ENCODE results near the gene AIMP1.

The AIMP1 gene

GRCh38 chr4:106291678-106292077 lies 24.7 kb upstream of the AIMP1 start (continued):
- TF ChIP-seq ZBTB1 (tag by site-specific recombination; IDR thresholded peaks at IDR 0.05) (no peak), ZNF426 (tag by site-specific recombination; IDR thresholded peaks at IDR 0.05) (no peak), ZNF2 (tag by site-specific recombination; IDR thresholded peaks at IDR 0.05) (no peak), ZNF324 (tag by site-specific recombination; IDR thresholded peaks at IDR 0.05) (no peak), ZNF121 (tag by site-specific recombination; IDR thresholded peaks at IDR 0.05) (no peak), ZNF837 (tag by site-specific recombination; IDR thresholded peaks at IDR 0.05) (no peak), ZNF621 (tag by site-specific recombination; IDR thresholded peaks at IDR 0.05) (no peak)
- TF ChIP-seq, protein P1, sequence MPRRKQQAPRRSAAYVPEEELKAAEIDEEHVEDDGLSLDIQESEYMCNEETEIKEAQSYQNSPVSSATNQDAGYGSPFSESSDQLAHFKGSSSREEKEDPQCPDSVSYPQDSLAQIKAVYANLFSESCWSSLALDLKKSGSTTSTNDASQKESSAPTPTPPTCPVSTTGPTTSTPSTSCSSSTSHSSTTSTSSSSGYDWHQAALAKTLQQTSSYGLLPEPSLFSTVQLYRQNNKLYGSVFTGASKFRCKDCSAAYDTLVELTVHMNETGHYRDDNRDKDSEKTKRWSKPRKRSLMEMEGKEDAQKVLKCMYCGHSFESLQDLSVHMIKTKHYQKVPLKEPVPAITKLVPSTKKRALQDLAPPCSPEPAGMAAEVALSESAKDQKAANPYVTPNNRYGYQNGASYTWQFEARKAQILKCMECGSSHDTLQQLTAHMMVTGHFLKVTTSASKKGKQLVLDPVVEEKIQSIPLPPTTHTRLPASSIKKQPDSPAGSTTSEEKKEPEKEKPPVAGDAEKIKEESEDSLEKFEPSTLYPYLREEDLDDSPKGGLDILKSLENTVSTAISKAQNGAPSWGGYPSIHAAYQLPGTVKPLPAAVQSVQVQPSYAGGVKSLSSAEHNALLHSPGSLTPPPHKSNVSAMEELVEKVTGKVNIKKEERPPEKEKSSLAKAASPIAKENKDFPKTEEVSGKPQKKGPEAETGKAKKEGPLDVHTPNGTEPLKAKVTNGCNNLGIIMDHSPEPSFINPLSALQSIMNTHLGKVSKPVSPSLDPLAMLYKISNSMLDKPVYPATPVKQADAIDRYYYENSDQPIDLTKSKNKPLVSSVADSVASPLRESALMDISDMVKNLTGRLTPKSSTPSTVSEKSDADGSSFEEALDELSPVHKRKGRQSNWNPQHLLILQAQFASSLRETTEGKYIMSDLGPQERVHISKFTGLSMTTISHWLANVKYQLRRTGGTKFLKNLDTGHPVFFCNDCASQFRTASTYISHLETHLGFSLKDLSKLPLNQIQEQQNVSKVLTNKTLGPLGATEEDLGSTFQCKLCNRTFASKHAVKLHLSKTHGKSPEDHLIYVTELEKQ (tag by site-specific recombination; IDR thresholded peaks at IDR 0.05; ENCODE audit: borderline replicate concordance) = no peak
- TF ChIP-seq, protein P2, sequence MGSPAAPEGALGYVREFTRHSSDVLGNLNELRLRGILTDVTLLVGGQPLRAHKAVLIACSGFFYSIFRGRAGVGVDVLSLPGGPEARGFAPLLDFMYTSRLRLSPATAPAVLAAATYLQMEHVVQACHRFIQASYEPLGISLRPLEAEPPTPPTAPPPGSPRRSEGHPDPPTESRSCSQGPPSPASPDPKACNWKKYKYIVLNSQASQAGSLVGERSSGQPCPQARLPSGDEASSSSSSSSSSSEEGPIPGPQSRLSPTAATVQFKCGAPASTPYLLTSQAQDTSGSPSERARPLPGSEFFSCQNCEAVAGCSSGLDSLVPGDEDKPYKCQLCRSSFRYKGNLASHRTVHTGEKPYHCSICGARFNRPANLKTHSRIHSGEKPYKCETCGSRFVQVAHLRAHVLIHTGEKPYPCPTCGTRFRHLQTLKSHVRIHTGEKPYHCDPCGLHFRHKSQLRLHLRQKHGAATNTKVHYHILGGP (tag by site-specific recombination; IDR thresholded peaks at IDR 0.05) = no peak

- no peaks in the 10 kb centered on the region for H3K4me1 ChIP-seq (ENCODE audit: control insufficient read depth, insufficient read depth, low read length)
- TF ChIP-seq, protein P3, sequence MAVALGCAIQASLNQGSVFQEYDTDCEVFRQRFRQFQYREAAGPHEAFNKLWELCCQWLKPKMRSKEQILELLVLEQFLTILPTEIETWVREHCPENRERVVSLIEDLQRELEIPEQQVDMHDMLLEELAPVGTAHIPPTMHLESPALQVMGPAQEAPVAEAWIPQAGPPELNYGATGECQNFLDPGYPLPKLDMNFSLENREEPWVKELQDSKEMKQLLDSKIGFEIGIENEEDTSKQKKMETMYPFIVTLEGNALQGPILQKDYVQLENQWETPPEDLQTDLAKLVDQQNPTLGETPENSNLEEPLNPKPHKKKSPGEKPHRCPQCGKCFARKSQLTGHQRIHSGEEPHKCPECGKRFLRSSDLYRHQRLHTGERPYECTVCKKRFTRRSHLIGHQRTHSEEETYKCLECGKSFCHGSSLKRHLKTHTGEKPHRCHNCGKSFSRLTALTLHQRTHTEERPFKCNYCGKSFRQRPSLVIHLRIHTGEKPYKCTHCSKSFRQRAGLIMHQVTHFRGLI (tag by site-specific recombination; IDR thresholded peaks at IDR 0.05) = no peak
- TF ChIP-seq ZNF654 (tag by site-specific recombination; IDR thresholded peaks at IDR 0.05; ENCODE audit: low read depth) (no peak), ZNF48 (tag by site-specific recombination; IDR thresholded peaks at IDR 0.05) (no peak), SCRT1 (tag by site-specific recombination; IDR thresholded peaks at IDR 0.05; ENCODE audit: borderline replicate concordance) (no peak), REPIN1 (tag by site-specific recombination; IDR thresholded peaks at IDR 0.05; ENCODE audit: low read depth) (no peak), ZNF514 (tag by site-specific recombination; IDR thresholded peaks at IDR 0.05) (no peak), ZNF624 (tag by site-specific recombination; IDR thresholded peaks at IDR 0.05) (no peak), ZNF692 (tag by site-specific recombination; IDR thresholded peaks at IDR 0.05) (no peak), ZNF768 (tag by site-specific recombination; IDR thresholded peaks at IDR 0.05) (no peak), SP2 (tag by site-specific recombination; IDR thresholded peaks at IDR 0.05) (no peak), ZBTB48 (tag by site-specific recombination; IDR thresholded peaks at IDR 0.05) (no peak), ZNF529 (tag by site-specific recombination; IDR thresholded peaks at IDR 0.05; ENCODE audit: insufficient replicate concordance) (no peak), PBX3 (CRISPR knock-in tag; IDR thresholded peaks at IDR 0.05) (no peak), ZSCAN16 (tag by site-specific recombination; IDR thresholded peaks at IDR 0.05) (no peak), MZF1 (tag by site-specific recombination; IDR thresholded peaks at IDR 0.05; ENCODE audit: borderline replicate concordance) (no peak), GLIS1 (tag by site-specific recombination; IDR thresholded peaks at IDR 0.05) (no peak), ZEB2 (tag by site-specific recombination; IDR thresholded peaks at IDR 0.05) (no peak), ZNF521 (tag by site-specific recombination; IDR thresholded peaks at IDR 0.05) (no peak), ZNF174 (tag by site-specific recombination; IDR thresholded peaks at IDR 0.05) (no peak)
- TF ChIP-seq, protein P4, sequence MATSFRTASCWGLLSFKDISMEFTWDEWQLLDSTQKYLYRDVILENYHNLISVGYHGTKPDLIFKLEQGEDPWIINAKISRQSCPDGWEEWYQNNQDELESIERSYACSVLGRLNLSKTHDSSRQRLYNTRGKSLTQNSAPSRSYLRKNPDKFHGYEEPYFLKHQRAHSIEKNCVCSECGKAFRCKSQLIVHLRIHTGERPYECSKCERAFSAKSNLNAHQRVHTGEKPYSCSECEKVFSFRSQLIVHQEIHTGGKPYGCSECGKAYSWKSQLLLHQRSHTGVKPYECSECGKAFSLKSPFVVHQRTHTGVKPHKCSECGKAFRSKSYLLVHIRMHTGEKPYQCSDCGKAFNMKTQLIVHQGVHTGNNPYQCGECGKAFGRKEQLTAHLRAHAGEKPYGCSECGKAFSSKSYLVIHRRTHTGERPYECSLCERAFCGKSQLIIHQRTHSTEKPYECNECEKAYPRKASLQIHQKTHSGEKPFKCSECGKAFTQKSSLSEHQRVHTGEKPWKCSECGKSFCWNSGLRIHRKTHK (tag by site-specific recombination; IDR thresholded peaks at IDR 0.05) = no peak
- no peak overlapping the region for H3K27ac ChIP-seq (ENCODE audit: extremely low read depth, low read depth, low read length)
- POLR2A ChIA-PET = no interaction called here
- no peak overlapping the region for H3K4me3 ChIP-seq (ENCODE audit: low read depth, low read length)
- H3K36me3 ChIP-seq (ENCODE audit: control insufficient read depth in 2 of 2, insufficient read depth in 1 of 2, low read length in 2 of 2) = peaks cover 5 to 26% of the 10 kb centered on the region in 2 experiments; a peak in 2 of 3 replicates
- no peaks in the 10 kb centered on the region for H3K9me3 ChIP-seq (ENCODE audit: control insufficient read depth, insufficient read depth, low read depth, low read length)
- CTCF ChIA-PET = interaction anchor here (0.6 to 1.0 kb wide), 2 partner anchors 9 to 87 kb away, joined by 3 to 4 read pairs; no protein-coding TSS in a partner anchor
Measured at GRCh38 chr4:106294062-106294461, 22.3 kb upstream of the AIMP1 start.
